ENCODE results near the gene SFMBT2. TPM values are rescaled to one million over a fixed set of nuclear protein-coding genes. Genes with fewer than 3 reads are reported as not detected.

Gene SFMBT2
- total and polyA plus RNA-seq, 10 of the 15 experiments (the other 5 are each of a cell fraction or from before 2014, with no cell fraction given) = 2.8 to 29.6 (median 15.1) TPM

GRCh38 chr10:7258948-7259523, 151.8 kb downstream of the SFMBT2 start (continued):
- TF ChIP-seq RUNX3 (IDR thresholded peaks at IDR 0.05; ENCODE audit: low read length) (peak; percentile 85), CEBPB (IDR thresholded peaks at IDR 0.05; ENCODE audit: borderline replicate concordance in 1 of 2, low read depth in 2 of 2, low read length in 2 of 2) (no peak), PAX5 (IDR thresholded peaks at IDR 0.05; ENCODE audit: borderline replicate concordance, low read depth, low read length) (0 out of 2 replicates have a peak, but pooled peaks have one; percentile 13), CREB1 (IDR thresholded peaks at IDR 0.05; ENCODE audit: low read depth) (no peak), RBBP5 (conservative IDR thresholded peaks at IDR 0.05) (no peak), ETV6 (conservative IDR thresholded peaks at IDR 0.05 in 1 of 2, IDR thresholded peaks at IDR 0.05 in 1 of 2; ENCODE audit: borderline replicate concordance in 1 of 2, low read depth in 1 of 2) (no peak)
- TF ChIP-seq, protein P1, sequence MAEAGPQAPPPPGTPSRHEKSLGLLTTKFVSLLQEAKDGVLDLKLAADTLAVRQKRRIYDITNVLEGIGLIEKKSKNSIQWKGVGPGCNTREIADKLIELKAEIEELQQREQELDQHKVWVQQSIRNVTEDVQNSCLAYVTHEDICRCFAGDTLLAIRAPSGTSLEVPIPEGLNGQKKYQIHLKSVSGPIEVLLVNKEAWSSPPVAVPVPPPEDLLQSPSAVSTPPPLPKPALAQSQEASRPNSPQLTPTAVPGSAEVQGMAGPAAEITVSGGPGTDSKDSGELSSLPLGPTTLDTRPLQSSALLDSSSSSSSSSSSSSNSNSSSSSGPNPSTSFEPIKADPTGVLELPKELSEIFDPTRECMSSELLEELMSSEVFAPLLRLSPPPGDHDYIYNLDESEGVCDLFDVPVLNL (IDR thresholded peaks at IDR 0.05; ENCODE audit: low read depth, low read length) = no peak

GRCh38 chr10:7255517-7255916, 155.3 kb downstream of the SFMBT2 start:
- ChIA-PET POLR2A (no interaction called here), CTCF (no interaction called here), SMC1A (ENCODE audit: uncharacterized antibody, unreplicated experiment) (interaction anchor here (1.1 to 1.6 kb wide), 3 partner anchors 12 to 337 kb away, joined by 3 to 4 read pairs (median 3); no protein-coding TSS in a partner anchor), RAD21 (ENCODE audit: unreplicated experiment) (no interaction called here)
- BruUV-seq (replicated peaks) = no TSS peak
- H3K4me3 ChIP-seq = no peak overlapping the region
- no peak overlapping the region for H3K9ac ChIP-seq (ENCODE audit: control insufficient read depth, insufficient read depth, low read length)
- H3K4me2 ChIP-seq (ENCODE audit: control insufficient read depth, insufficient read depth) = no peak overlapping the region
- no peak overlapping the region for H3K27ac ChIP-seq (ENCODE audit: control insufficient read depth, insufficient read depth)
- peaks cover 4% of the 10 kb centered on the region for H3K79me2 ChIP-seq (ENCODE audit: control insufficient read depth, insufficient read depth, low read length)
- DNase-seq (ENCODE audit: low read depth, low spot score) (no peak), ATAC-seq (no peak), FAIRE-seq (no peak)
- peaks cover 9 to 19% of the 10 kb centered on the region in 2 experiments for H3K36me3 ChIP-seq (ENCODE audit: control insufficient read depth in 2 of 2, insufficient read depth in 2 of 2, low read length in 1 of 2)
- in situ Hi-C loops (cut with MboI) = no loop called here
- no peaks in the 10 kb centered on the region for H3K9me3 ChIP-seq (replicated peaks; ENCODE audit: control insufficient read depth, insufficient read depth, low read length)
- peaks cover 18% of the 10 kb centered on the region for H3K4me1 ChIP-seq (ENCODE audit: control insufficient read depth, insufficient read depth, low read length)
- H2AFZ ChIP-seq (ENCODE audit: control insufficient read depth, low read depth, low read length) = no peak overlapping the region
- intact Hi-C loops (cut with micrococcal nuclease; ENCODE audit: unreplicated experiment) = no loop called here
- WGBS (ENCODE audit: insufficient coverage, insufficient replicate concordance, low lambda C conversion rate, missing lambda C conversion rate) = 85% methylated on average over 2 of the region's 2 CpGs
- TF ChIP-seq MXI1 (IDR thresholded peaks at IDR 0.05; ENCODE audit: low read depth, low read length) (no peak), NFYB (IDR thresholded peaks at IDR 0.05; ENCODE audit: insufficient read depth, low read depth, low read length) (no peak), ZNF384 (IDR thresholded peaks at IDR 0.05; ENCODE audit: borderline replicate concordance, low read depth, low read length) (no peak), CREB1 (IDR thresholded peaks at IDR 0.05; ENCODE audit: low read depth) (no peak), ASH2L (IDR thresholded peaks at IDR 0.05; ENCODE audit: borderline replicate concordance, low read depth) (no peak), RB1 (IDR thresholded peaks at IDR 0.05; ENCODE audit: borderline replicate concordance) (no peak), POLR2A (IDR thresholded peaks at IDR 0.05; ENCODE audit: low read depth, low read length) (no peak)
- TF ChIP-seq, protein P2, sequence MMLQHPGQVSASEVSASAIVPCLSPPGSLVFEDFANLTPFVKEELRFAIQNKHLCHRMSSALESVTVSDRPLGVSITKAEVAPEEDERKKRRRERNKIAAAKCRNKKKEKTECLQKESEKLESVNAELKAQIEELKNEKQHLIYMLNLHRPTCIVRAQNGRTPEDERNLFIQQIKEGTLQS (IDR thresholded peaks at IDR 0.05; ENCODE audit: borderline replicate concordance, extremely low read depth, low read depth, low read length) = no peak
- no peaks in the 10 kb centered on the region for H3K27me3 ChIP-seq (replicated peaks in 1 of 2; ENCODE audit: control insufficient read depth in 2 of 2, insufficient read depth in 2 of 2, low read length in 1 of 2)
- H4K20me1 ChIP-seq (ENCODE audit: control insufficient read depth, insufficient read depth) = no peaks in the 10 kb centered on the region; the same call in none of the 2 replicates
